ENCODE results near the gene PDZD2.
"Not testable (repeated sequence)": the region's sequence is repeated elsewhere in the genome, so short reads cannot be mapped to it uniquely, and the experiment has no call there.

PDZD2 gene

DNA sequence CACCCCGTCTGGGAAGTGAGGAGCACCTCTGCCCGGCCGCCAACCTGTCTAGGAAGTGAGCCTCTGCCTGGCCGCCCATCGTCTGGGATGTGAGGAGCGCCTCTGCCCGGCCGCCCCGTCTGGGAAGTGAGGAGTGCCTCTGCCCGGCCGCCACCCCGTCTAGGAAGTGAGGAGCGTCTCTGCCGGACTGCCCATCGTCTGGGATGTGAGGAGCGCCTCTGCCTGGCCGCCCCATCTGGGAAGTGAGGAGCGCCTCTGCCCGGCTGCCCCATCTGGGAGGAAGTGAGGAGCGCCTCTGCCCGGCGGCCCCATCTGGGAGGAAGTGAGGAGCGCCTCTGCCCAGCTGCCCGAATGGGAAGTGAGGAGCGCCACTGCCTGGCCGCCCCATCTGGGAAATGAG lies 400.7 kb downstream of the PDZD2 start:
- not testable (repeated sequence) for DNase-seq (ENCODE audit: low read depth in 2 of 2)

DNA sequence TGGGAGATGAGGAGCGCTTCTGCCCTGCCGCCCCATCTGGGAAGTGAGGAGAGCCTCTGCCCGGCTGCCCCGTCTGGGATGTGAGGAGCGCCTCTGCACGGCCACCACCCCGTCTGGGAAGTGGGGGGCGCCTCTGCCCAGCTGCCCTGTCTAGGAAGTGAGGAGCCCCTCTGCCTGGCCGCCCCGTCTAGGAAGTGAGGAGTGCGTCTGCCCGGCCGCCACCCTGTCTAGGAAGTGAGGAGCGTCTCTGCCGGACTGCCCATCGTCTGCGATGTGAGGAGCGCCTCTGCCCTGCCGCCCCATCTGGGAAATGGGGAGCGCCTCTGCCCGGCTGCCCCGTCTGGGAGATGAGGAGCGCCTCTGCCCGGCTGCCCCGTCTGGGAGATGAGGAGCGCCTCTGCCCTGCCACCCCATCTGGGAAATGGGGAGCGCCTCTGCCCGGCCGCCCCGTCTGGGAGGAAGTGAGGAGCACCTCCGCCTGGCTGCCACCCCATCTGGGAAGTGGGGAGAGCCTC lies 401.3 kb downstream of the PDZD2 start:
- not testable (repeated sequence) for DNase-seq (ENCODE audit: low read depth in 2 of 2)

DNA sequence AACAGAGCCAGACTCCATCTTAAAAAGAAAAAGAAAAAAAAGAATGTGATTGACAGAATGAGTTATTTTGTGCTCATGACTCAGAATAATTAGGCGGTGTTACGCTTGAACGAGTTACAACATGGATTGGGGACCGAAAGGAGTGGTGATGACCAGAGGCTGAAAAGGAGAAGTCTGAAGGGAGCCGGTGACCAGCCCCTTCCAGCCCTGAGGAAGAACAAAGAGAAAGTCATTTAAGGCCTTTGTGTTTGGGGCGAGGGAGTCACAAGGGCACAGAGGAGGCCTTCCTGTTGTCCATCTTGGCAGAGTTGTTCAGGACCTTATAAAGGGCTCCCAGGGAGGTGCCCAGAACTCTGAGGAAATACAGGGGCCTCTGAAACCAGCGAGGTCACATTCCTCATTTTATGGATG lies 403.6 kb downstream of the PDZD2 start:
- no peak for DNase-seq (ENCODE audit: low read depth in 2 of 2)

DNA sequence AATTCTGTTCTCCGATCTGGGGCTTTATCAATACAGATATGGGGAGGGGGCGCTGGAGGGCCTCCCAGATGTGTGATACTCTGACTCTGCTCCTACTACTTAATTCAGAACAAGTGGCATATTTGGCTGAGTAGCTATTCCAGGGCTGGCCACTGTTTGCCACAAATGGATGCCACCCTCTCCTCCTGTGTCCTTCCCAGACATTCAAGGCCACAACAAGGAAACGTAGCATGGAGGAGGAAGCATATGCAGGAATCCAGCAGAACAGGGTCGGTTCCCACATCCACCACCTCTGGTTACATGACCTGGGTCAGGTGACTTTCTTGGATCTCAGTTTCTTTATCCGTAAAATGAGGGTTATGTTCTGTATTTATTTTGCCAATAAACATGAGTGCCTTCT lies 404.2 kb downstream of the PDZD2 start:
- no peak for DNase-seq (ENCODE audit: low read depth in 2 of 2)

DNA sequence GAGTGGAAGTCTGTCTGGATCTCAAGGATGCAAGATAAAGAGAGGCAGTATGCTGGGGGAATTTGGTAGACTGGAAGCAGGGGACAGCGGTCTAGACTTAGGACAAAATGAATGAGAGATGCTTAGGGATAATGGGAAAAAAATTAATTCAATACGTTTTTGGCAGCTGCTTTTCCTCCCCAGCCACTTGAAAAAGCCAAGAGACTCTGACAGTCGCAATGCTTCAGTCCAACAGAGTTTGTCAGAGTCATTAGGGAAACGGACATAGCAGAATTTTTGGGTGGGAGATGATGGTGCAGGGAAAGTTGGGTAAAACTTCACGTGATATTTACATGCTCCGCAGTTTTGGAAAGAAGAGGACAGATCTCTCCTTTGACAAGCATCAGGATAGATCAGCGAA lies 405.5 kb downstream of the PDZD2 start:
- DNase-seq (ENCODE audit: low read depth in 2 of 2), result no peak

DNA sequence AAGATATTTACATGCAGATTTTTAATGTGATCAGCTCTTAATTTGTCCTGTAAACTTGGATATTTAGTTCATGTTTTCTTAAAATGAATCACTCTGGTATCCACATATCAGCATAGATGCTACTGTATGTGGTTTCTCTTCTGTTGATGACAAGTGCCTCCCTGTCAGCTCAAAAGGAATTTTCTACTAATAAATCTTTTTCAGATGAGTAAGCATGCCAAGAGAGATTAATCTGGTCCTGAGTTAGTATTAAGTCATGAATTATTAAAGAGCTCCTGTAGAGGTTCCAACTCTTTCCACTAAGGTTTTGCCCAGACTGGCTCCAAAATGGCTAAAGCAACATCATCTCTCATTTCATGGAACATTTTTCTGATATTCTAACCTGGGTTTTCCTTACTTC lies 406.0 kb downstream of the PDZD2 start:
- DNase-seq (ENCODE audit: low read depth in 2 of 2), result no peak

DNA sequence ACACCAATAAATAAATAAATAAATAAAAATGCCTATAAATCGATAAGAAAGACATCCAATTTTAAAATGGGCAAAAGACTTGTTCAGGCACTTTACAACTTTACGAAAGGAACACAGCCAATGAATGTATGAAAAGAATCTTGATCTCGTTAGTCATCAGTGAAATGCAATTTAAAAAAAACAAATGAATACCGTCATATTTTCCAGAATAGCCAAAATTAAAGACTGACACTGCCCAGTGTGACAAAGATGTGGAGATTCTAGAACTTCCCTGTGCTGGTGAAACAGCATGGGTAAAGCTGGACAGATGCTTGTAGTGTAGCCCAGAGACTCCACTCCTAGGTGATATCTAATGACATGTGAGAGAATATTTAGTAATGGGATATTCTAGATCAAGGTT lies 408.1 kb downstream of the PDZD2 start:
- no peak for DNase-seq (ENCODE audit: low read depth in 2 of 2)

DNA sequence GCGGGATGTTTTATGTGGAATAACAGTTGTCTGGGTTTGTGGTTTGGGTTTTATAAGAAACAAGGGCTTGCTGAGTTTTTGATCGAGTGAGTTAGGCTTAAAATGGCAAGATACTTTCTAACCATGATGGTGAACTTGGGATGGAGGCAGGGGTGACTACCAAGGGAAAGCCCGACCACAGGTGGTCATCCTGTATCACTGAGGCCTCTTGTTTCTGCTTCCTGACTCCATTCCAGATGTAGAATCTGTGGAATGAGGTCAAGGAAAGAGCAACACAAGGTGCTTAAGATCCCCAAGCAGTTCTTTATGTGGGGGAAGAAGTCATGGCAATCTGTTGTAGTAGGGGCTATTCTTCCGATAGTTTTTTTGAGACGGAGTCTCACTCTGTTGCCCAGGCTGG lies 412.9 kb downstream of the PDZD2 start:
- DNase-seq (ENCODE audit: low read depth in 2 of 2), result no peak

DNA sequence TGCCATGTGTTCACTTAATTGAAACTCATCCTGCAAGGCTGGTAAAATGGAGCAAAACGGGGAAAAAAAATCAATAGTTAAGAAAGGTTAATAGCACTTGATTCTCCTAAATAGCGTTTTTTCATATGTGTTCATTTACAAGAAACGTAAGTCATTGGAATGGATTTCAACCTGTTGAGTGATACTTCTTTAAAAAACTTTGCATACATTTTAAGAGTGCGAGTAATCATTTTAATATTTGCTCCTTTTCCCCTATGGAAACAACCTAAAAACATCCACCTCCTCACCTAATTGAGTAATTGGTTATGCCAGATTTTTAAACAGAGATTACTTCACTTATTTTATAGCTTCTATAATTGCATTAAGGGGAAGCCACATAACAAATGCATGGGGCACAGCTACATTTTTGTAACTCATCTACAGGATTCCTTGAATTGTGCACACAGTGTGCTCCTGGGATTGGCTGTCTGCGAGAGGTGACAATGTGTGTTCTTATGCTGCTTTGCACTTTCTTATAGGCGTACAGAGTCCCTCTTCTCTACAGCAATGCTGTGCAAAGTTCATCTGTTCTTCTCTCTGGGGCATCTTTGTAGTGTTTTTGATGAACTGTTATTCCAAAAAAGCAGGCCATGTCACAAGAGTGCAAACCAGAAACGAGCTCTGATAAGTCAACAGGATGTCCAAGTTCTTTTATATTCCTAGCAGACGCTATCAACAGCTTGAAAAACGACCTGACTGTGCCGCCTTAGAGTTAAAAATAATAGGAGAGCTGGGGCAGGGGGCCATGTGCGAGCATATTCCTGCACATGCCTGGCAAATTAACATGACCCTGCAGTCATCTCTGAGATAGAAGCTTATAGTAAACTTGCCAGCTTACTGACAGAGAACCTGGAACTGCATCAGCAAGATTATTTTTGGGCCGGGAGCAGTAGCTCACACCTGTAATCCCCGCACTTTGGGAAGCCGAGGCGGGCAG lies 417.2 kb downstream of the PDZD2 start:
- no peak for DNase-seq (ENCODE audit: low read depth in 2 of 2)

DNA sequence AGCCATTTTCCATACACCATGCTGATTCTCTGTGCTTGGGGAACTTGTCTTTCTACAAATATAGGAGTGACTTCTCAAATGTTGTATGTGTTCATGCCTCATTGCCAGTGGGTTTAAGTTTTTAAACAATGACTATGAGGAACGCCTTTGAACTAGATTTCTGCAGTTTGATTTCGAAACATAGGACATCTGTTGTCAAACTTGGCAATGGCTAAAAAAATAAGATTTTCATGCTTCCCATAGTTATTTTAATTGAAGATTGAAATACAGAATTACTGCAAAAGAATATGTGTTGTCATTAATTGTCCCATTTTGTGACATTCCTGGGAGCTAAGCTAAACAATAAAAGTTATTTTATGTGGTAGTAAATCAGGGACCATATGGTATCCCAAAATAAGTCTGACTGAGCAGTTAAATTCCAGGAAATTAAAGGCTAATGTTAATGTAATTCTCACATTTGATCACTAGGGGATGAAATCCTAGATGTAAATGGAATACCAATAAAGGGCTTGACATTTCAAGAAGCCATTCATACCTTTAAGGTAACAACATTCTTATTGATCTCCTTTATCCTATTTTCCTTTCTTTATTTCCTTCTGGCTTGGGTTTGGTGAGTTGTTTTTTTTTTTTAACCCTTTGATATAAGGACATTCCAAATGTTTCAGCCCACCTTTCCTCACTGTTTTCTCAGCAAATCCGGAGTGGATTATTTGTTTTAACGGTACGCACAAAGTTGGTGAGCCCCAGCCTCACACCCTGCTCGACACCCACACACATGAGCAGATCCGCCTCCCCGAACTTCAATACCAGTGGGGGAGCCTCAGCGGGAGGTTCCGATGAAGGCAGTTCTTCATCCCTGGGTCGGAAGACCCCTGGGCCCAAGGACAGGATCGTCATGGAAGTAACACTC lies 418.5 kb downstream of the PDZD2 start:
- DNase-seq (ENCODE audit: low read depth in 2 of 2), result no peak

DNA sequence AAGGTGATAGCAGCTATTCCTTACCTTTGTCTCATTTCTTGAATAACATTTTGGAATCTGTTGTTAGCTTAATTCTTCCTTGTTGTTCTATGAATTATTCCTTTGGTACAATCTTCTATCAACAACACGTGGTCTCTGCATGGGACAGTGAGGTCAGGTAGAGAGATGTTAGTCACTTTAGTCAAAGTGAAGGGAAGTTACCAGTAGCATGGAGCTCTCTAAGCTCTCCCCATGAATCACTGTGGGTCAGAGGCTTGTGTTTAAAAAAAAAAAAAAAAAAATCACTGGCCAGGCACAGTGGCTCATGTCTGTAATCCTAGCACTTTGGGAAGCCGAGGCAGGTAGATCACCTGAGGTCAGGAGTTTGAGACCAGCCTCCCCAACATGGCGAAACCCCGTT lies 419.2 kb downstream of the PDZD2 start:
- DNase-seq (ENCODE audit: low read depth in 2 of 2), result no peak

DNA sequence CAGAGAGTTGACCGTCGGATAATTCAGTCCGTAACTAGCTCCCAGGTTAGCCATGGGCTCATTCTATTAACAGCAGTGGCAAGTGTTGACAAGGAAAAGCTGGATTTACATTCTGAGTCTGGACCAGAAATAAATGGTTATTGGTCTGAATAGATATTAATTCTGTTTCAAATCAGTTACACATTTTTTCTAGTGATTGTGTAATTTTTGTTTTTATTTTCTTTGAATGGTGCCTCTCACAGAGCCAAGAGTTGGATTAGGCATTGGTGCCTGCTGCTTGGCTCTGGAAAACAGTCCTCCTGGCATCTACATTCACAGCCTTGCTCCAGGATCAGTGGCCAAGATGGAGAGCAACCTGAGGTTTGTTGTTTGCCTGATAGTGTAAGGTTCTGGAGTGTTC lies 420.1 kb downstream of the PDZD2 start:
- DNase-seq (ENCODE audit: low read depth in 2 of 2), result no peak

DNA sequence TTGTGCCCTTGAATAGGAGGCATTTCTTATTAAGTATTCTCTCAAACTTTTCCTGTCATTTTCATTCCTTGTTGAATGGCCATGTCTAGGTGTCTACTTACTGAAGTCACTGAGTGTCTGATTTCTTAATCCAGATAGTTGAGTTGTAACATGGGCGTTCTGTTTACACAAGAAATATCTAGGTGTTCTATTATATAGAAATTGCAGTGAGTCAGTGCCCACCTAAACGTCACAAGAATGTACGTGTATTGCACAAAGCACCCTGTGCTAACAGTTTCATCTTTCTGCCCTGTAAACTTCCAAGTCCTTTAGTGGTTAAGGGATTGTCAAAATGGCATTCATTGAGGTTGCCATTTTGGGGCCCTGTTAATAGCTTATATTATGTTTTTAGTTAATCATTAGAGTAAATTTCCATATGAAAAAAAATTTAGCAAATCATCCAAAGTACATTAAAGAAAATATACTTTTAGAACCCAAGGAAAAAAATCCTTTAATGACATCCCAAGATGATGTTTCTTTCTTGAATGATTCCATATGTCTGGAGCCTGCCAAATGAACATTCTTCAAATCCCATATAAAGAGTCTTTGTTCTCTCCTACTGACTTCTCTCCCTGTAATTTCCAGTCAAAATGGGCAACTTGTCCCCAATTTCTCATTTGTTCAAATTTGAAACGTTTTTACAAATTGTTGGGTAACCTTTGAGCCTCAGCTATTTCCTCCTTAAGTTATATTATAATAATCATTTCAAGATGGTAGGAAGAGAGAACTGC lies 421.0 kb downstream of the PDZD2 start:
- no peak for DNase-seq (ENCODE audit: low read depth in 2 of 2)

DNA sequence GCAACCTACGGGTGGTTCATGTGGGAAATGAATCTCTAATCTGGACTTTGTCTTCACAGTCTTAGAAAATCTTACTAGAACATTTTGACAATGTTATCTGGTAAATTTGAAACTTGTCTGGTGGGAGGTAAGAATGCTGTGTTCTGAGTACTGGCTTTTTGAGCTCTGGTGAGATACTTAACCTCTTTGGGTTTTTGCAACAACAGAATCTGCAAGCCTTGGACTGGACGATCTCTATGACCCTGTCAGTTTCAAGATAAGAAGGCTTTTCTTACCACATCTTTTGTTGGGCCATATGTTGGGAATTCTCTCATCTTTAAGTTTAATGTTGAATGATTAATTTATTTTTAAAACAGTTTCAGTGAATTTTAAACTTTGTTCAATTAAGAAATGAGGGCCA lies 422.3 kb downstream of the PDZD2 start:
- DNase-seq (ENCODE audit: low read depth in 2 of 2), result no peak

DNA sequence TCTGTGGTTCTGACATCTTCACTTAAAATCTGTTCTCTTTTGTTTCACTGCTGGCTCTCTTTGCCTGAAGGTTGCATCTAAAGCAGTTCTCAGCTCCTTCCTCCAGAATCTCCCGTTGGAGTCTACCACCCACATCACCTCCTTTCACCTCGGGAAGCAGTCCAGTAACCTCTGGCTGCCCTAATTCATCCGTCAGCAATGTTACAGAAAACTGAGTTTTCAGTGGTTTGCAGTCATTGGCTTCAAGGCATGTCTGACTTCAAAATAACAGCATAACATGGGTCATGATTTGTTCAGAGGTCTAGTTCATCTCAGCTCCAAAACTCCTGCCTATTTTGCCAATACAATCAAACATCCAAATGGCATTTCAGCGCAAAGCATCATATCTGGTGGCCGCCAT lies 427.5 kb downstream of the PDZD2 start:
- no peak for DNase-seq (ENCODE audit: low read depth in 2 of 2)

DNA sequence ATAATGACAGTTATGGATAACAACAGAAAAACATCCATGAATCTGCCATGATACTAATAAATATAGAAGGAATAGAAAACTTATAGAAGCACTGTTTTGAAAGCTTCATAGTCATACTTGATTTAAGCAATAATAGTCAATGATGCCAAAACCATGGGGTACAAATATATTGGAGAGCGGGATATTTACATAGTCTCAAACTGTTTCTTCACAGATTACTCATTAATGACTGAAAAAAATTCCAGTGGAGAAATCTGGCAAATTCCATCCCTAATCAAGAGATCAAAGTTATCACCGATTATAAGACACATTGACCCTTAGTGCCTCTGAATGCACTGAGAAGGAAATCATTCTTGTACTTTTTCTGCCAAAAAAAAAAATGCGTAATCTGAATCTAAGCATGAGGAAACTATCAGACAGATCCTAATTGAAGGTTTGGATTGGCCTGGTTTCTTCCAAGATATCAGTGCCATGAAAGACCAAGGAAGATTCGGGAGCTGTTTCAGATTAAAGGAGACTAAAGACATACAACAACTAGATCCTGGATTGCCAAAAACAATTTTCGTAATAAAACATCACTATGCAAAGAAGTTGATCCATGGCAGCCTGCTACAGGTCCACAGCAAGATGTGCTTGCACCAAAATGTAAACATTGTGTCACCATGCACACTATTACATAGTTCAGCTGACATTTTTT lies 429.0 kb downstream of the PDZD2 start:
- DNase-seq (ENCODE audit: low read depth in 2 of 2), result no peak

DNA sequence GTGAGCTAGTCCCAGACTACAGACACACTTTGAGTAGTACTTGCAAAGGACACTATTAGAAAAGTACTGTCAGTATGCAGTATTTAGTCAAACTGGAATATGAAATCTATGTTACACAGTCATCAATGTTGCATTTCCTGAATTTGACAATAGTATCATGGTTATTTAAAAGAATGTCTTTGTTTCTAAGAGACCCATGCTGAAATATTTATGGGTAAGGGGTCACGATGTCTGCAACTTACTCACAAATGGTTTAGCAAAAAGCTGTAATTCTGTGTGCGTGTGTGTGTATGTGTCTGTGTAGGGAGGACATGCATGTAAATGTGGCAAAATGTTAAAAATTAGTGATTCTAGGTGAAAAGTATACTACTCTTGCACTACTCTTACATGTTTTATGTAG lies 429.6 kb downstream of the PDZD2 start:
- no peak for DNase-seq (ENCODE audit: low read depth in 2 of 2)

DNA sequence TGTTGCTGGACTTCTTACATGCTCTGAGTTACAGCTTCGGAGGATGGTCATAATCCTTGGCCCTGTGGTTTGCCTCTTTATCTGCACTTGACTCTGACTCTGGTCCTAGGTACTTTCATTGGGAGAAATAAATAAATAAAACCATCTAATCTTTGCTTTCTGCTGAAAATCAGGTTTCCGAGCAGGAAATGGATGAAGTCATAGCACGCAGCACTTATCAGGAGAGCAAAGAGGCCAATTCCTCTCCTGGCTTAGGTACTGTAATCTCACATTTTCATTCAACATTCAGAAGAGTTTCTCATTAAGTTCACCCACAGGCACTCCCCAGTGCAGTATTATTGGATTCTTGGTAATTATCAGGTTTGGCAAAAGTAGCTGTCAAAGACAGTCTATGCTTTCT lies 430.5 kb downstream of the PDZD2 start:
- no peak for DNase-seq (ENCODE audit: low read depth in 2 of 2)

DNA sequence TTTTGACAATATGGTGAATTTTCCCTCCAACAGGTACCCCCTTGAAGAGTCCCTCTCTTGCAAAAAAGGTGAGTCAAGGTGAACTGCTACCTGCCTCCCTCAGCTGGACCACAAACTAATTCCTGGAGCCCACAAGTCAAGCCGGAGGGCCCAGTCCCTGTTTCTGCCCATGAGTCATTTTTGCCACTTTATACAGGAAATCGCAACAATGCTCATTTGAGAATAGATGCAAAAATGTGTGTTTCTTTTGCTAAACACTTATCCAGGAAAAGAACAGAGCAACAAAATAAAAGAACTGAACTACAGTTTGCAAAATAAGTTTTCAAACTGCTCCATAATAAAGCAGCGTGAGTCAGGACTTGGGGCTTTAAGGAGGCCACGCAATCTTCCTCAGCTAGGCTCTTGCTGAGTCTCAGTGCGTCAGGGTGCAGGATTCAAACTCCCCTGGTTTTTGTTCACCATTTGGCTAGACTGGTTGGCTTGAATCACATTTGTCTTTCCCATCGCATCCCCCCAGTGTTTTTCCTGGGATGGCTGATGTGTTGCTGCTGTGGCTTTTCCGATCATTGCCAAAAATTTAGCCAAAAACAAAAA lies 432.5 kb downstream of the PDZD2 start:
- DNase-seq (ENCODE audit: low read depth in 2 of 2), result no peak

DNA sequence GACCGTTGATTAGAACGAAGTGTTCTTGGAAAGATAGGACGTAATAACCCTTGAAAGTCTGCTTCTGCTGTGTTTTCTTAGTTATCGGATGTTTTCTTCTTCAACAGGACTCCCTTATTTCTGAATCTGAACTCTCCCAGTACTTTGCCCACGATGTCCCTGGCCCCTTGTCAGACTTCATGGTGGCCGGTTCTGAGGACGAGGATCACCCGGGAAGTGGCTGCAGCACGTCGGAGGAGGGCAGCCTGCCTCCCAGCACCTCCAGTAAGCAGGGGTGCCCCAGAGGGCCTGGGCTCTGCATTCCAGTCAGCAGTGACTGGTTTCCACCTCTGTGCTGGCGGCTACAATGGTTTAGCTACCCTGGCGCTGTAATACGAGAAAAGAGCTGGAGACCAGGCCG lies 433.1 kb downstream of the PDZD2 start:
- no peak for DNase-seq (ENCODE audit: low read depth in 2 of 2)

DNA sequence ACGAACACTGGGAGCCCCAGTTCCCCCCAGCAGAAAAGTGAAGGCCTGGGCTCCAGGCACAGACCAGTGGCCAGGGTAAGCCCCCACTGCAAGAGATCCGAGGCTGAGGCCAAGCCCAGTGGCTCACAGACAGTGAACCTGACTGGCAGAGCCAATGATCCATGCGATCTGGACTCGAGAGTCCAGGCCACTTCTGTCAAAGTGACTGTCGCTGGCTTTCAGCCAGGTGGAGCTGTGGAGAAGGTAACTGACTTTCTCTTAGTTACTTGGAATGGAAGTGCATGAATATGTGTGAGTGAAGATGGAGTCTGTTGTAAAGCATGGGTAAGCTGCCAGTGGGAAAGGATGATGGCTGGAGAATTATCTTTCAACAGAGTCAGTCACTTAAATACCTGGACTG lies 435.5 kb downstream of the PDZD2 start:
- DNase-seq (ENCODE audit: low read depth in 2 of 2), result no peak
